Measurements from ENCODE around the gene PLEKHM2. TPM values are rescaled to one million over a fixed set of nuclear protein-coding genes. Genes with fewer than 3 reads are reported as not detected.
"Not testable (repeated sequence)": the region's sequence is repeated elsewhere in the genome, so short reads cannot be mapped to it uniquely, and the experiment has no call there.

Gene PLEKHM2
- total RNA-seq, 1 experiment from 2014 or later, result 38.5 TPM

DNA sequence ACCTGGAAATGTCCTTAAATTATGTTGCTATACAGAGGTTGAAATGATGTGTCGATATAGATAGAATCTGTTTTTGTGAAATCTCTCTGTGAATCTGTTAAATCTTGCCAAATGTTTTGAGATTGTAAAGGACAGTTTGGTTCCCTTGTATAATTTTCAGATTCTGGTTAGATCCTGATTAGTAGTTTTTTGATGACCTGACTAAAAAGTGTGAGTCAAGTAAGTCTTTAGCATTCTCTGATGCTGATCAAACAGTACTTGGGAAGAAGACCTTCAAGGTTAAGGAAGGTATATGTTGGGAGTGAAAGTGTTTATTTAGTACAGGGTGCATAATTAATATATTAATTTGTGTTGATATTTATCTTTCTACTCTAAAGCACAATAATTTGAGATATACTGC lies 34.2 kb upstream of the PLEKHM2 start:
- no peaks in the 10 kb centered on the region for H3K9me2 ChIP-seq (ENCODE audit: insufficient read depth)
- no peak overlapping the region for H3K27ac ChIP-seq (ENCODE audit: low read depth, low read length)
- no peak for TF ChIP-seq ELF1 (IDR thresholded peaks at IDR 0.05; ENCODE audit: borderline replicate concordance, low read depth)
- H2AFZ ChIP-seq (ENCODE audit: low read depth, low read length, poor library complexity, severe bottlenecking), result no peak overlapping the region
- peaks cover 8 to 32% of the 10 kb centered on the region in 2 experiments for H3K36me3 ChIP-seq (ENCODE audit: control insufficient read depth in 1 of 2, insufficient read depth in 2 of 2, low read length in 2 of 2)
- H3K9ac ChIP-seq (ENCODE audit: low read length), result no peak overlapping the region
- RAD21 ChIA-PET (ENCODE audit: low non-redundant PET in 1 of 2, low total read pairs in 2 of 2, uncharacterized antibody in 2 of 2, unreplicated experiment in 2 of 2), result no interaction called here
- no peaks in the 10 kb centered on the region for H3K9me3 ChIP-seq (ENCODE audit: control insufficient read depth in 1 of 2, insufficient read depth in 1 of 2, low read depth in 1 of 2, low read length in 2 of 2)
- POLR2A ChIA-PET, result no interaction called here
- H3K4me1 ChIP-seq (ENCODE audit: control insufficient read depth in 1 of 2, insufficient read depth in 2 of 2, low read length in 2 of 2), result peaks cover 5 to 14% of the 10 kb centered on the region in 2 experiments
- H3K79me2 ChIP-seq (ENCODE audit: insufficient read depth, low read length), result peaks cover 12% of the 10 kb centered on the region; the same call in 1 of the 2 replicates
- CTCF ChIA-PET, result no interaction called here
- H4K20me1 ChIP-seq (ENCODE audit: insufficient read depth), result no peaks in the 10 kb centered on the region; the same call in 1 of the 2 replicates
- H3K4me2 ChIP-seq (ENCODE audit: low read length), result no peak overlapping the region
- intact Hi-C loops (cut with micrococcal nuclease), result no loop called here
- H3K27me3 ChIP-seq (ENCODE audit: insufficient read depth, low read length), result no peaks in the 10 kb centered on the region
- BruUV-seq (replicated peaks), result no TSS peak
- ATAC-seq (no peak), DNase-seq (ENCODE audit: low read depth, low spot score) (no peak)
- H3K4me3 ChIP-seq (replicated peaks in 1 of 2; ENCODE audit: low read depth in 1 of 2, low read length in 2 of 2), result no peak overlapping the region

- BruUV-seq (replicated peaks), result no TSS peak
- Histone ChIP-seq H3K4me2 (ENCODE audit: low read length) (no peak overlapping the region), H2AFZ (ENCODE audit: low read depth, low read length, poor library complexity, severe bottlenecking) (no peak overlapping the region), H3K36me3 (ENCODE audit: control insufficient read depth in 1 of 2, insufficient read depth in 2 of 2, low read length in 2 of 2) (peaks cover 6 to 32% of the 10 kb centered on the region in 2 experiments), H4K20me1 (ENCODE audit: insufficient read depth) (no peaks in the 10 kb centered on the region; the same call in 1 of the 2 replicates), H3K79me2 (ENCODE audit: insufficient read depth, low read length) (peaks cover 12% of the 10 kb centered on the region; the same call in 1 of the 2 replicates), H3K4me1 (ENCODE audit: control insufficient read depth in 1 of 2, insufficient read depth in 2 of 2, low read length in 2 of 2) (peaks cover 8 to 18% of the 10 kb centered on the region in 2 experiments), H3K4me3 (replicated peaks in 1 of 2; ENCODE audit: low read depth in 1 of 2, low read length in 2 of 2) (no peak overlapping the region), H3K9me2 (ENCODE audit: insufficient read depth) (no peaks in the 10 kb centered on the region), H3K9ac (ENCODE audit: low read length) (no peak overlapping the region), H3K9me3 (ENCODE audit: control insufficient read depth in 1 of 2, insufficient read depth in 1 of 2, low read depth in 1 of 2, low read length in 2 of 2) (no peaks in the 10 kb centered on the region), H3K27ac (ENCODE audit: low read depth, low read length) (no peak overlapping the region), H3K27me3 (ENCODE audit: insufficient read depth, low read length) (no peaks in the 10 kb centered on the region)
- ChIA-PET POLR2A (no interaction called here), RAD21 (ENCODE audit: low non-redundant PET in 1 of 2, low total read pairs in 2 of 2, uncharacterized antibody in 2 of 2, unreplicated experiment in 2 of 2) (no interaction called here), CTCF (no interaction called here)
- intact Hi-C loops (cut with micrococcal nuclease), result no loop called here
- DNase-seq (ENCODE audit: low read depth, low spot score), result no peak
- TF ChIP-seq FOSL1 (IDR thresholded peaks at IDR 0.05; ENCODE audit: low read depth) (no peak), ZNF274 (IDR thresholded peaks at IDR 0.05; ENCODE audit: low read depth, low read length) (no peak), RAD21 (IDR thresholded peaks at IDR 0.05; ENCODE audit: low read depth) (no peak), SRF (IDR thresholded peaks at IDR 0.05; ENCODE audit: low read depth) (no peak), EGR1 (IDR thresholded peaks at IDR 0.05; ENCODE audit: low read depth) (no peak), SIN3A (IDR thresholded peaks at IDR 0.05; ENCODE audit: low read depth) (no peak), TCF7L2 (IDR thresholded peaks at IDR 0.05; ENCODE audit: borderline replicate concordance, extremely low read depth, insufficient read depth, insufficient read length) (no peak), JUND (IDR thresholded peaks at IDR 0.05) (no peak)
- TF ChIP-seq, protein P1, sequence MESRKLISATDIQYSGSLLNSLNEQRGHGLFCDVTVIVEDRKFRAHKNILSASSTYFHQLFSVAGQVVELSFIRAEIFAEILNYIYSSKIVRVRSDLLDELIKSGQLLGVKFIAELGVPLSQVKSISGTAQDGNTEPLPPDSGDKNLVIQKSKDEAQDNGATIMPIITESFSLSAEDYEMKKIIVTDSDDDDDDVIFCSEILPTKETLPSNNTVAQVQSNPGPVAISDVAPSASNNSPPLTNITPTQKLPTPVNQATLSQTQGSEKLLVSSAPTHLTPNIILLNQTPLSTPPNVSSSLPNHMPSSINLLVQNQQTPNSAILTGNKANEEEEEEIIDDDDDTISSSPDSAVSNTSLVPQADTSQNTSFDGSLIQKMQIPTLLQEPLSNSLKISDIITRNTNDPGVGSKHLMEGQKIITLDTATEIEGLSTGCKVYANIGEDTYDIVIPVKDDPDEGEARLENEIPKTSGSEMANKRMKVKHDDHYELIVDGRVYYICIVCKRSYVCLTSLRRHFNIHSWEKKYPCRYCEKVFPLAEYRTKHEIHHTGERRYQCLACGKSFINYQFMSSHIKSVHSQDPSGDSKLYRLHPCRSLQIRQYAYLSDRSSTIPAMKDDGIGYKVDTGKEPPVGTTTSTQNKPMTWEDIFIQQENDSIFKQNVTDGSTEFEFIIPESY (IDR thresholded peaks at IDR 0.05; ENCODE audit: extremely low read depth, insufficient replicate concordance, low read length), result no peak
- ATAC-seq, result no peak
These were observed 33.7 kb upstream of the PLEKHM2 start for GRCh38 chr1:15650433-15650832.

DNA sequence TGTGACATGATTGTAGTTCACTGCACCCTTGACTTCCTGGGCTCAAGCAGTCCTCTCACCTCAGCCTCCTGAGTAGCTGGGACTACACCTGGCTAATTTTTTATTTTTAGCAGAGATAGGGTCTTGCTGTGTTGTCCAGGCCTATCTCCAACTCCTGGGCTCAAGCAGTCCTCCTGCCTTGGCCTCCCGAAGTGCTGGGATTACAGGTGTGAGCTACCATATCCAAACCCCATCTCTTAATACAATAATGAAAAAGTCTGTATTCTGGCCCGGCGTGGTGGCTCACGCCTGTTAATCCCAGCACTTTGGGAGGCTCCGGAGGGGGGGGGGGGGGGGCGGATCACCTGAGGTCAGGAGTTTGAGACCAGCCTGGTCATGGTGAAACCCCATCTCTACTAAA lies 32.0 kb upstream of the PLEKHM2 start:
- ATAC-seq; H3K27me3 ChIP-seq (ENCODE audit: insufficient read depth, low read length); BruUV-seq (replicated peaks); H3K79me2 ChIP-seq (ENCODE audit: insufficient read depth, low read length); intact Hi-C loops (cut with micrococcal nuclease); CTCF ChIA-PET; H3K4me3 ChIP-seq (replicated peaks in 1 of 2; ENCODE audit: low read depth in 1 of 2, low read length in 2 of 2); DNase-seq (ENCODE audit: low read depth, low spot score); H3K9me2 ChIP-seq (ENCODE audit: insufficient read depth); RAD21 ChIA-PET (ENCODE audit: low non-redundant PET in 1 of 2, low total read pairs in 2 of 2, uncharacterized antibody in 2 of 2, unreplicated experiment in 2 of 2); H3K27ac ChIP-seq (ENCODE audit: low read depth, low read length); H4K20me1 ChIP-seq (ENCODE audit: insufficient read depth); POLR2A ChIA-PET; H3K9me3 ChIP-seq (ENCODE audit: control insufficient read depth in 1 of 2, insufficient read depth in 1 of 2, low read depth in 1 of 2, low read length in 2 of 2); H3K4me2 ChIP-seq (ENCODE audit: low read length); H3K9ac ChIP-seq (ENCODE audit: low read length); H2AFZ ChIP-seq (ENCODE audit: low read depth, low read length, poor library complexity, severe bottlenecking): not testable (repeated sequence)
- H3K36me3 ChIP-seq (ENCODE audit: control insufficient read depth in 1 of 2, insufficient read depth in 2 of 2, low read length in 2 of 2), result peaks cover 10 to 41% of the 10 kb centered on the region in 2 experiments
- peaks cover 12 to 18% of the 10 kb centered on the region in 2 experiments for H3K4me1 ChIP-seq (ENCODE audit: control insufficient read depth in 1 of 2, insufficient read depth in 2 of 2, low read length in 2 of 2)

All from HCT116 (cell line).